Esophagus squamous epithelium (tissue), 4 donors: Measurements from ENCODE around the gene DDX51.

Experiments used
- POLR2A ChIP-seq, 4 donors: fragments of 450-650 bp; IDR thresholded peaks; one replicate each; pipeline ENCODE4 v1.6.1; 2017; ENCODE audit warnings: antibody characterized with exemption in 4 of 4, mild to moderate bottlenecking in 4 of 4, moderate library complexity in 3 of 4
- TF ChIP-seq, protein P1 (sequence below), 6 experiments: fragments of 450-650 bp in 4 of 6; fragments of 200-600 bp in 2 of 6; sonication (generic) in 2 of 6; IDR thresholded peaks; one replicate each; pipeline ENCODE4 v1.5.1; 2016 to 2019; ENCODE audit warnings: antibody characterized with exemption in 6 of 6, mild to moderate bottlenecking in 4 of 6, moderate library complexity in 4 of 6

GRCh38 chr12:132182711-132183365, 38.7 kb upstream of the DDX51 start:
- TF ChIP-seq, protein P1, sequence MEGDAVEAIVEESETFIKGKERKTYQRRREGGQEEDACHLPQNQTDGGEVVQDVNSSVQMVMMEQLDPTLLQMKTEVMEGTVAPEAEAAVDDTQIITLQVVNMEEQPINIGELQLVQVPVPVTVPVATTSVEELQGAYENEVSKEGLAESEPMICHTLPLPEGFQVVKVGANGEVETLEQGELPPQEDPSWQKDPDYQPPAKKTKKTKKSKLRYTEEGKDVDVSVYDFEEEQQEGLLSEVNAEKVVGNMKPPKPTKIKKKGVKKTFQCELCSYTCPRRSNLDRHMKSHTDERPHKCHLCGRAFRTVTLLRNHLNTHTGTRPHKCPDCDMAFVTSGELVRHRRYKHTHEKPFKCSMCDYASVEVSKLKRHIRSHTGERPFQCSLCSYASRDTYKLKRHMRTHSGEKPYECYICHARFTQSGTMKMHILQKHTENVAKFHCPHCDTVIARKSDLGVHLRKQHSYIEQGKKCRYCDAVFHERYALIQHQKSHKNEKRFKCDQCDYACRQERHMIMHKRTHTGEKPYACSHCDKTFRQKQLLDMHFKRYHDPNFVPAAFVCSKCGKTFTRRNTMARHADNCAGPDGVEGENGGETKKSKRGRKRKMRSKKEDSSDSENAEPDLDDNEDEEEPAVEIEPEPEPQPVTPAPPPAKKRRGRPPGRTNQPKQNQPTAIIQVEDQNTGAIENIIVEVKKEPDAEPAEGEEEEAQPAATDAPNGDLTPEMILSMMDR (IDR thresholded peaks at IDR 0.05) = no peak
- no peak for TF ChIP-seq POLR2A (IDR thresholded peaks at IDR 0.05)
